Peyer's patch (tissue), 4 donors: ENCODE results near the gene ZNF444. TPM values are rescaled to one million over a fixed set of nuclear protein-coding genes. Genes with fewer than 3 reads are reported as not detected.

Experiments used
- DNase-seq, 3 donors: peaks; one replicate each; pipeline ENCODE4 v3.0.0-alpha.2; 2017 to 2019
- H3K27ac ChIP-seq, 4 donors: fragments of 200-600 bp; sonication (generic); one replicate each; pipeline ENCODE4 v1.5.1; 2016 to 2019
- H3K27me3 ChIP-seq, 2 donors: fragments of 200-600 bp; sonication (generic); one replicate each; pipeline ENCODE4 v1.5.1; 2019
- H3K36me3 ChIP-seq, 3 donors: fragments of 200-600 bp; sonication (generic); one replicate each; pipeline ENCODE4 v1.5.1; 2016 to 2019
- H3K4me1 ChIP-seq, 4 donors: fragments of 200-600 bp; sonication (generic); one replicate each; pipeline ENCODE4 v1.5.1; 2016 to 2019
- H3K4me3 ChIP-seq, 4 donors: fragments of 200-600 bp; sonication (generic); 1 replicate in 3 of 4; 2 replicates in 1 of 4; pipeline ENCODE4 v1.5.1; 2016 to 2019; ENCODE audit warnings: mild to moderate bottlenecking in 1 of 4
- H3K9me3 ChIP-seq, 4 donors: fragments of 200-600 bp; sonication (generic); one replicate each; pipeline ENCODE4 v1.5.1; 2016 to 2019; ENCODE audit warnings: mild to moderate bottlenecking in 1 of 4
- POLR2A ChIP-seq, 2 donors: fragments of 450-650 bp; IDR thresholded peaks; one replicate each; pipeline ENCODE4 v1.5.1; 2017; ENCODE audit warnings: antibody characterized with exemption in 2 of 2, mild to moderate bottlenecking in 2 of 2, moderate library complexity in 2 of 2
- total RNA-seq, 4 donors: library from RNA; depleted of rRNA; stranded (reverse); fragments of >200 nt; gene quantifications; one replicate each; pipeline ENCODE4 v1.1.0, GENCODE V29; 2016
- TF ChIP-seq, protein P1 (sequence below), 6 experiments: fragments of 450-650 bp in 4 of 6; fragments of 200-600 bp in 2 of 6; sonication (generic) in 1 of 6; IDR thresholded peaks; one replicate each; pipeline ENCODE4 v1.5.1; 2017 to 2019; ENCODE audit warnings: antibody characterized with exemption in 6 of 6, mild to moderate bottlenecking in 3 of 6, moderate library complexity in 1 of 6

ZNF444 gene
- total RNA-seq, 4 donors from 2014 or later: 22.1 to 49.9 (median 33.2) TPM

DNA sequence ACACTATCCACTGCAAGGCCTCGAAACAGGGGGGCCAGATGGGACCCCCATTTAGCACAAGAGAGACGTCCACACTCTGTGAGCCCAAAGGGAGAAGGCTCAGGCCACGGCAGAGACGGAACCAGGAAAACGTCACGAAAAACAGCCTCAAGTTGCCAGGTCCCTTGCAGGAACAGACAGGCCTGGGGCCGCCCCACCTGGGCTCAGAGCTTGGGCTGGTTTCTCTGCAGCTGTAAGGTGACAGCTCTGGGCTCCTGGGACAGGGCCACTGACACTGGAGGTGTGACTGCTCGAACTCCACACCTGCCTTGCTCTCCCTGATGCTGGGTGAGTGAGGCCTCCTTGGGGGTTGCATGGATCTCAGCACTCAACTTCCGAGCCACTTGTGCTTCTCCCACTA lies 23.2 kb upstream of the ZNF444 start:
- Histone ChIP-seq H3K4me3 (no peak overlapping the region), H3K4me1 (peaks cover 8 to 63% (median 28%) of the 10 kb centered on the region in 4 donors)

DNA sequence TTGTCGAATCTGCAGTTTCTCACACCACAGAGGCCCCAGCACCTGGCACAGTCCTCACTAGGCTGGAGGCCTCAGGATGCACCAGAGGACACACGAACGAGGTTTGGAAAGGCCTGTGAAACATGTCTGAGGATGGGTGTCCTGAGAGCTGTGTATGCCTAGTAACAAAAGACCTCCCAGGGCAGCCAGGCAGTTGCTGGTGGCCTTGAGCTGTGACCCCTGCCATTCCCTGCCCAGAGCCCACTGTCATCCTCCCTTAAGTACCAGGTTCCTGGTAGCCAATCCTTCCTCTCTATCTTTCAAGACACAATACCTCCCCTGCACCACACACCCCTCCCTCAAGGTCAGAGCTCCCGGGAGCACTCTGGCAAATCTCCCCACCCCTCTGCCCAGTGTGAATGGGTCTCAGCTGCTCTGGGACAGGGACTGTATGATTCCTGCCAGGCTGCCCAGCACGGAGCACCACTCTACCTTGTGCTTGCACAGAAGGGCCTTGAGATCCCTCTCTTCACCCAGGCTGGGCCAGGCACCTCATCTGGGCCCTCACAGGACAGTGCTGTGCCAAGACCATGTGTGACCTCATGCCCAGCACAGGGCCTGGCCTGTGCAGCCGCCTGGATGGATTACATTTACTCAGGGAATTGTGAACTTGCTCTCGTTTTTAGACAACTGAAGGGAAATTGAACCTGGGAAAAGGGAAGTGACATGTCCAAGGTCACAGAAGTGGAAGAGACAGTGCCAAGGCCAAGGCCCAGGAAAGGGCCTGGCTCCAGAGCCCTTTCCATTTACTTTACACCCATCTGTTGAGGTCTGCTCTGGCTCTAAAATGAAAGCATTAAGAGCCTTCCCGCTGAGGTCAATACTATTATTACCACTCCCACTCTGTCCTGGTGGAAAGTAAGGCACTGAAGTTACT lies 22.2 kb upstream of the ZNF444 start:
- H3K36me3 ChIP-seq: peaks cover 0 to 6% (median 0%) of the 10 kb centered on the region in 3 donors
- H3K9me3 ChIP-seq: no peaks in the 10 kb centered on the region
- peak overlapping the region; percentile 93 to 100 (median 96) for H3K27ac ChIP-seq
- H3K4me3 ChIP-seq: peak overlapping the region in 3 of 4 donors; percentile 72 to 100 (median 75)
- H3K4me1 ChIP-seq: peaks cover 8 to 53% (median 21%) of the 10 kb centered on the region in 4 donors
- DNase-seq: no peak
- no peaks in the 10 kb centered on the region for H3K27me3 ChIP-seq
- TF ChIP-seq POLR2A (IDR thresholded peaks at IDR 0.05): no peak
- TF ChIP-seq, protein P1, sequence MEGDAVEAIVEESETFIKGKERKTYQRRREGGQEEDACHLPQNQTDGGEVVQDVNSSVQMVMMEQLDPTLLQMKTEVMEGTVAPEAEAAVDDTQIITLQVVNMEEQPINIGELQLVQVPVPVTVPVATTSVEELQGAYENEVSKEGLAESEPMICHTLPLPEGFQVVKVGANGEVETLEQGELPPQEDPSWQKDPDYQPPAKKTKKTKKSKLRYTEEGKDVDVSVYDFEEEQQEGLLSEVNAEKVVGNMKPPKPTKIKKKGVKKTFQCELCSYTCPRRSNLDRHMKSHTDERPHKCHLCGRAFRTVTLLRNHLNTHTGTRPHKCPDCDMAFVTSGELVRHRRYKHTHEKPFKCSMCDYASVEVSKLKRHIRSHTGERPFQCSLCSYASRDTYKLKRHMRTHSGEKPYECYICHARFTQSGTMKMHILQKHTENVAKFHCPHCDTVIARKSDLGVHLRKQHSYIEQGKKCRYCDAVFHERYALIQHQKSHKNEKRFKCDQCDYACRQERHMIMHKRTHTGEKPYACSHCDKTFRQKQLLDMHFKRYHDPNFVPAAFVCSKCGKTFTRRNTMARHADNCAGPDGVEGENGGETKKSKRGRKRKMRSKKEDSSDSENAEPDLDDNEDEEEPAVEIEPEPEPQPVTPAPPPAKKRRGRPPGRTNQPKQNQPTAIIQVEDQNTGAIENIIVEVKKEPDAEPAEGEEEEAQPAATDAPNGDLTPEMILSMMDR (IDR thresholded peaks at IDR 0.05): no peak

More for the DNA sequence above, 23.2 kb upstream of the ZNF444 start:
- DNase-seq: no peak
- Histone ChIP-seq H3K9me3 (no peaks in the 10 kb centered on the region), H3K27me3 (no peaks in the 10 kb centered on the region), H3K36me3 (peaks cover 0 to 6% (median 0%) of the 10 kb centered on the region in 3 donors), H3K27ac (no peak overlapping the region)
- TF ChIP-seq POLR2A (IDR thresholded peaks at IDR 0.05): no peak
- TF ChIP-seq, protein P1 (IDR thresholded peaks at IDR 0.05): no peak

DNA sequence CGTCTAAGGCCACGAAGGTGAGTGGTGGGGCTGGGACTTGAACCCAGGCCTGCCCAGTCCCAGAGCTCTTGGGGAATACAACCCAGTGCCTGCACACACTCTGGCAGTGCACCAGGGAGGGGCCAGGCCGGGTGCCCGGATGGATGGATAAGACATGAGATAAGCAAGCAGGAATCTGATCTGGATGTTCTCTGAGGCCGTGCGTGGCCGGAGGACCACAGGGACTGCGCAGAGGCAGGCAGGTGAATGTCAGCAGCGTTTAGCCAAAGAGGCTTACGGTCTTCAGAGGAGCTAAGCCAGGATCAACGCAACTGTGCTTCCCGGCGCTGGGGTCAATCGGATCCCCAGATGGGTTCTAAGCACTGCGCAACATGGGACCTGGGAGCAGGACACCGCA lies 21.5 kb upstream of the ZNF444 start:
- TF ChIP-seq POLR2A (IDR thresholded peaks at IDR 0.05): peak in 1 of 2 donors; percentile 39
- TF ChIP-seq, protein P1 (IDR thresholded peaks at IDR 0.05): no peak
- peak in 2 of 3 donors; percentile 73 to 78 for DNase-seq
- Histone ChIP-seq H3K27ac (peak overlapping the region; percentile 93 to 100 (median 96)), H3K36me3 (peaks cover 0 to 6% (median 0%) of the 10 kb centered on the region in 3 donors), H3K4me1 (peaks cover 8 to 46% (median 18%) of the 10 kb centered on the region in 4 donors), H3K4me3 (peak overlapping the region; percentile 72 to 100 (median 84)), H3K27me3 (no peaks in the 10 kb centered on the region), H3K9me3 (no peaks in the 10 kb centered on the region)

DNA sequence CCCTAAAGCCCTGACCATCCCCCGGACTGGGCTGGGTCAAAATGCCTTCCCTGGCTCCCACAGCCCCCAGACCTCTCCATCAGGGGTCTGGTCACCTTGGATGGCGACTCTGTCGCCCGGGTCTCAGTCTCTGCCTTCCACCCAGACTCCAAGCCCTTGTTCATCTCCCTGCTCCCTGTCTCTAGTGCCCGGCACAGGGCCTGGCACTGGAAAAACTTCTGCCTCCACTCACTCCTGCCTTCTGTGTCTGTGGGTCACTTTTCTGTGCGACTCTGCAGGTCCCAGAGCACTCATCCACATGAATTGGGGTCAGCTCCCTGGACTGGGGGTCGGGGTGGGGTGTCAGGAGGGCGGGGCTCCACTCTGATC lies 21.1 kb upstream of the ZNF444 start:
- Histone ChIP-seq H3K9me3 (no peaks in the 10 kb centered on the region), H3K27me3 (no peaks in the 10 kb centered on the region), H3K27ac (peak overlapping the region; percentile 93 to 100 (median 96)), H3K4me3 (peak overlapping the region; percentile 72 to 100 (median 84)), H3K4me1 (peaks cover 8 to 42% (median 16%) of the 10 kb centered on the region in 4 donors), H3K36me3 (peaks cover 0 to 6% (median 0%) of the 10 kb centered on the region in 3 donors)
- no peak for DNase-seq
- TF ChIP-seq, protein P1 (IDR thresholded peaks at IDR 0.05): no peak
- TF ChIP-seq POLR2A (IDR thresholded peaks at IDR 0.05): no peak

DNA sequence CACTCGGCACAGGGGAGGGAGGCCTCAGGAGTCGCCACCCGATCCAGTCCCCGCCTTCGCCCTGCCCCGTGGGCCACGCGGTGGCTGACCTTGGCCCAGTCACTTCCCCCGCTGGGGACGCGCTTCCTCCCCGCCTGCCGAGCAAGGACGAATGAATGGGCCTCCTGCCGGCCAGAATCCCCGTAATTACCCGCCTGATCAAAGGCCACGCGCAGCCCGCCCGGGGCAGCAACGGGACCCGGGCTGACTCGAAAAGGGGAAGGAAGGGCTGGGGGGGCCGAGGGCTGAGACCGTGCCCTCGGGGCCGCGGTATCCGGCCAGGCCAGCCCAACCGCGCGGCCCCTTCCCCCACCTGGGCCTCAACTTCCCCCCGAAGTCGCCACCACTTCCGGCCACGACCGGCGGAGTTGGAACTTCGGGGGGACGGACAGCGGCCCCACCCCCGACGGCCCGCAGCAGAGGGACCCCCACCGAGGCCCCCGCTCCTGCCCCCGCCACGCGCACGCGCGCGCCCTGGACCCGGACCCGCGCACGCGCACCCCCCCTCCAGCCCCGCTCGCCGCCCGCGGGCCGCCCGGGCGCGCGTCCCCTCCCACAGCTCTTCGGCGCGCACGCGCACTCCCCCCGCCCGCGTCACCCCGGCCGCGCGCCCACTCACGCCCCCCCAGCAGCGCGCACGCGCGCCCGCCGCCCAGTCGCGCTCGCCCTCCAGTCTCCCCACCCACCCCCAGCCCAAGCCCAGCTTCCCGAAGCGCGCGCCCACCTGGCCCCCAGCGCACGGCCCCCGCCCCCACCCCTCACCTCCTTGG lies 20.5 kb upstream of the ZNF444 start:
- Histone ChIP-seq H3K27me3 (no peaks in the 10 kb centered on the region), H3K4me3 (peak overlapping the region; percentile 72 to 100 (median 84)), H3K27ac (peak overlapping the region; percentile 93 to 100 (median 96)), H3K36me3 (peaks cover 0 to 6% (median 0%) of the 10 kb centered on the region in 3 donors), H3K9me3 (no peaks in the 10 kb centered on the region), H3K4me1 (peaks cover 8 to 42% (median 16%) of the 10 kb centered on the region in 4 donors)
- DNase-seq: peak; percentile 85 to 93 (median 93)
- TF ChIP-seq, protein P1 (IDR thresholded peaks at IDR 0.05): peak in 4 of 6 experiments; percentile 27 to 56 (median 51)
- peak; percentile 70 to 75 for TF ChIP-seq POLR2A (IDR thresholded peaks at IDR 0.05)
